ENCODE data around the gene TPK1.

Gene TPK1

DNA sequence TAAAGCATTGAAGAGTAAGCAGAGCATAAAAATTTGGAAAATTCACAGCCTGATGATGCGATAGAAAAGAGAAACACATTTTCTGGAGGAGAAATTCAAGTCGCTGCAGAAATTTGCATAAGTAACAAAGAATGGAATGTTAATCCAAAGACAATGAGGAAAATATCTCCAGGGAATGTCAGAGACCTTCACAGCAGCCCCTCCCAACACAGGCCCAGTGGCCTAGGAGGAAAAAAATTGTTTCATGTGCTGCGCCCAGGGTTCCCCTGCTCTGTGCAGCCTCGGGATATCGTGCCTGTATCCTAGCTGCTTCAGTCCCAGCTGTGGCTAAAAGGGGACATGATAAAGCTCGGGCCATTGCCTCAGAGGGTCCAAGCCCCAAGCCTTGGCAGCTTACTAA lies 206.8 kb downstream of the TPK1 start:
- no peak overlapping the region for H3K4me3 ChIP-seq (replicated peaks; ENCODE audit: low read depth, low read length)
- TF ChIP-seq CTCF (IDR thresholded peaks at IDR 0.05; ENCODE audit: low read length, missing control alignments), result no peak
- DNase-seq (ENCODE audit: low read depth), result no peak

GRCh38 chr7:144628176-144628575 lies 207.7 kb downstream of the TPK1 start:
- no peak for TF ChIP-seq CTCF (IDR thresholded peaks at IDR 0.05; ENCODE audit: low read length, missing control alignments)
- DNase-seq (ENCODE audit: low read depth), result no peak
- H3K4me3 ChIP-seq (replicated peaks; ENCODE audit: low read depth, low read length), result no peak overlapping the region

GRCh38 chr7:144622745-144623144 lies 213.1 kb downstream of the TPK1 start:
- TF ChIP-seq CTCF (IDR thresholded peaks at IDR 0.05; ENCODE audit: low read length, missing control alignments), result no peak
- no peak for DNase-seq (ENCODE audit: low read depth)
- H3K4me3 ChIP-seq (replicated peaks; ENCODE audit: low read depth, low read length), result no peak overlapping the region

- no peak overlapping the region for H3K4me3 ChIP-seq (replicated peaks; ENCODE audit: low read depth, low read length)
- DNase-seq (ENCODE audit: low read depth), result peak; percentile 8
- no peak for TF ChIP-seq CTCF (IDR thresholded peaks at IDR 0.05; ENCODE audit: low read length, missing control alignments)
Observed at GRCh38 chr7:144606261-144606660, 229.6 kb downstream of the TPK1 start.

DNA sequence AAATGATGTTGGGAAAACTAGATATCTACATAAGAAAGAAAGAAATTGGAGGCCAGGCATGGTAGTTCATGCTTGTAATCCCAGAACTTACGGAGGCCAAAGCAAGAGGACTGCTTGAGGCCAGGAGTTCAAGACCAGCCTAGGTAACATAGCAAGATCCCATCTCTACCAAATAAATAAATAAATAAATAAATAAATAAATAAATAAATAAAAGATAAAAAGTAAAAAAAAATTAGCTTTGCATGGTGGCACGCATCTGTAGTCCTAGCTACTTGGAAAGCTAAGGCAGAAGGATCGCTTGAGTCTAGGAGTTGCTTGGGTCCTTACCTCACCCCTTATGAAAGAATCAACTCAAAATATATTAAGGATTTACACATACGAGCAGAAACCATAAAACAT lies 238.9 kb downstream of the TPK1 start:
- TF ChIP-seq CTCF (IDR thresholded peaks at IDR 0.05; ENCODE audit: low read length, missing control alignments), result no peak
- no peak overlapping the region for H3K4me3 ChIP-seq (replicated peaks; ENCODE audit: low read depth, low read length)
- DNase-seq (ENCODE audit: low read depth), result no peak

- no peak for TF ChIP-seq CTCF (IDR thresholded peaks at IDR 0.05; ENCODE audit: low read length, missing control alignments)
- no peak for DNase-seq (ENCODE audit: low read depth)
Observed at GRCh38 chr7:144594580-144594979, 241.3 kb downstream of the TPK1 start.

GRCh38 chr7:144588559-144589051 lies 247.2 kb downstream of the TPK1 start:
- DNase-seq (ENCODE audit: low read depth), result no peak
- H3K4me3 ChIP-seq (replicated peaks; ENCODE audit: low read depth, low read length), result no peak overlapping the region
- no peak for TF ChIP-seq CTCF (IDR thresholded peaks at IDR 0.05; ENCODE audit: low read length, missing control alignments)

More at GRCh38 chr7:144594580-144594979, 241.3 kb downstream of the TPK1 start:
- H3K4me3 ChIP-seq (replicated peaks; ENCODE audit: low read depth, low read length), result no peak overlapping the region
